ENCODE results near the gene NRG2.

GRCh38 chr5:140018096-140018481 is 25.0 kb downstream of the NRG2 start:
- TF ChIP-seq POLR2A (IDR thresholded peaks at IDR 0.05) (no peak), POLR2AphosphoS5 (IDR thresholded peaks at IDR 0.05) (no peak)

Data from breast epithelium (tissue), 3 donors.